H9 (cell line): ENCODE measurements around the gene OR2J1. TPM values are rescaled to one million over a fixed set of nuclear protein-coding genes. Genes with fewer than 3 reads are reported as not detected.

Experiments
- DNase-seq: peaks from one replicate; pipeline ENCODE4 v3.0.0-alpha.2; 2017
- H2AFZ ChIP-seq: one replicate; pipeline ENCODE4 v1.6.1; 2013; ENCODE audit warnings: mild to moderate bottlenecking, low read length, control low read depth, moderate library complexity
- H2AK5ac ChIP-seq: 2 replicates; pipeline ENCODE4 v1.6.1; 2013; ENCODE audit warnings: low read length, control low read depth, mixed read lengths; ENCODE audit not compliant: insufficient read length
- H2BK120ac ChIP-seq: one replicate; pipeline ENCODE4 v1.6.1; 2013; ENCODE audit warnings: low read depth, mild to moderate bottlenecking, low read length, control low read depth, inconsistent platforms; ENCODE audit not compliant: poor library complexity, severe bottlenecking
- H2BK12ac ChIP-seq: 2 replicates; pipeline ENCODE4 v1.6.1; 2013; ENCODE audit warnings: low read length, control low read depth, mixed read lengths, low read depth; ENCODE audit not compliant: insufficient read length
- H2BK15ac ChIP-seq: 2 replicates; pipeline ENCODE4 v1.6.1; 2013; ENCODE audit warnings: low read depth, low read length, control low read depth
- H2BK20ac ChIP-seq: one replicate; pipeline ENCODE4 v1.6.1; 2013; ENCODE audit warnings: low read depth, mild to moderate bottlenecking, low read length, control low read depth, inconsistent platforms; ENCODE audit not compliant: poor library complexity, severe bottlenecking
- H2BK5ac ChIP-seq: 2 replicates; pipeline ENCODE4 v1.6.1; 2013; ENCODE audit warnings: low read length, control low read depth, mixed read lengths; ENCODE audit not compliant: insufficient read length
- H3K14ac ChIP-seq: 2 replicates; pipeline ENCODE4 v1.6.1; 2013; ENCODE audit warnings: low read length, control low read depth; ENCODE audit not compliant: insufficient read depth
- H3K18ac ChIP-seq: 2 replicates; pipeline ENCODE4 v1.6.1; 2013; ENCODE audit warnings: low read depth, mild to moderate bottlenecking, mixed read lengths, low read length, control low read depth; ENCODE audit not compliant: insufficient read length
- H3K23ac ChIP-seq: 2 replicates; pipeline ENCODE4 v1.6.1; 2013; ENCODE audit warnings: low read length, control low read depth, mixed read lengths, low read depth; ENCODE audit not compliant: insufficient read length
- H3K23me2 ChIP-seq: 2 replicates; pipeline ENCODE4 v1.6.1; 2013; ENCODE audit warnings: low read depth, mild to moderate bottlenecking, mixed read lengths, low read length, control low read depth; ENCODE audit not compliant: insufficient read length, poor library complexity, severe bottlenecking
- H3K27ac ChIP-seq: 2 replicates; pipeline ENCODE4 v1.5.1; 2013; ENCODE audit warnings: low read length, control low read depth, mixed read lengths, low read depth; ENCODE audit not compliant: insufficient read length
- H3K27me3 ChIP-seq: 2 replicates; pipeline ENCODE4 v1.6.1; 2013; ENCODE audit warnings: low read length, control low read depth, inconsistent platforms; ENCODE audit not compliant: insufficient read depth
- H3K4ac ChIP-seq: 2 replicates; pipeline ENCODE4 v1.6.1; 2013; ENCODE audit warnings: low read depth, mild to moderate bottlenecking, control low read depth, inconsistent platforms, low read length, moderate library complexity
- H3K4me1 ChIP-seq: 2 replicates; pipeline ENCODE4 v1.6.1; 2013; ENCODE audit warnings: low read length, control low read depth, inconsistent platforms; ENCODE audit not compliant: insufficient read depth
- H3K4me2 ChIP-seq: 2 replicates; pipeline ENCODE4 v1.6.1; 2013; ENCODE audit warnings: low read length, control low read depth, mixed read lengths; ENCODE audit not compliant: insufficient read length, insufficient read depth
- H3K56ac ChIP-seq: 2 replicates; pipeline ENCODE4 v1.6.1; 2013; ENCODE audit warnings: low read depth, mild to moderate bottlenecking, mixed read lengths, low read length, control low read depth; ENCODE audit not compliant: insufficient read length
- H3K79me1 ChIP-seq: 2 replicates; pipeline ENCODE4 v1.6.1; 2013; ENCODE audit warnings: low read depth, mild to moderate bottlenecking, moderate library complexity, low read length, control low read depth, inconsistent platforms; ENCODE audit not compliant: insufficient read depth, poor library complexity, severe bottlenecking
- H3K79me2 ChIP-seq: 2 replicates; pipeline ENCODE4 v1.6.1; 2013; ENCODE audit warnings: low read length, control low read depth, inconsistent platforms; ENCODE audit not compliant: insufficient read depth
- H3K9ac ChIP-seq: 2 replicates; pipeline ENCODE4 v1.6.1; 2013; ENCODE audit warnings: low read length, control low read depth, mixed read lengths; ENCODE audit not compliant: insufficient read length; ENCODE audit errors: extremely low read depth
- H3K9me3 ChIP-seq: one replicate; pipeline ENCODE4 v1.6.1; 2013; ENCODE audit warnings: low read depth, low read length, inconsistent platforms; ENCODE audit not compliant: control insufficient read depth
- H3T11ph ChIP-seq: one replicate; pipeline ENCODE4 v1.6.1; 2013; ENCODE audit warnings: mild to moderate bottlenecking, low read length, control low read depth, inconsistent platforms
- H4K20me1 ChIP-seq: one replicate; pipeline ENCODE4 v1.6.1; 2013; ENCODE audit not compliant: control insufficient read depth, insufficient read length, insufficient read depth
- H4K5ac ChIP-seq: 2 replicates; pipeline ENCODE4 v1.6.1; 2013; ENCODE audit warnings: low read depth, mild to moderate bottlenecking, mixed read lengths, low read length, control low read depth; ENCODE audit not compliant: insufficient read length
- H4K8ac ChIP-seq: replicated peaks from 2 replicates; pipeline ENCODE4 v1.6.1; 2013; ENCODE audit warnings: low read length, control low read depth, mixed read lengths, low read depth; ENCODE audit not compliant: insufficient read length
- H4K91ac ChIP-seq: 2 replicates; pipeline ENCODE4 v1.6.1; 2013; ENCODE audit warnings: low read depth, mild to moderate bottlenecking, moderate library complexity, mixed read lengths, low read length, control low read depth; ENCODE audit not compliant: insufficient read length
- H3K27ac Mint-ChIP-seq, 3 experiments: 2 replicates in 2 of 3; 3 replicates in 1 of 3; pipeline ENCODE4 v1.8.0; 2020 to 2021; ENCODE audit warnings: mixed read lengths in 3 of 3, mild to moderate bottlenecking in 1 of 3, moderate library complexity in 1 of 3
- H3K27me3 Mint-ChIP-seq: 2 replicates; pipeline ENCODE4 v1.8.0; 2021; ENCODE audit warnings: low read depth, mild to moderate bottlenecking, moderate library complexity, mixed read lengths
- H3K36me3 Mint-ChIP-seq, 3 experiments: 2 replicates in 2 of 3; 3 replicates in 1 of 3; pipeline ENCODE4 v1.8.0; 2020 to 2021; ENCODE audit warnings: low read depth in 3 of 3, mixed read lengths in 3 of 3; ENCODE audit not compliant: insufficient read depth in 1 of 3
- H3K4me1 Mint-ChIP-seq, 2 experiments: 2 replicates each; pipeline ENCODE4 v1.8.0; 2020; ENCODE audit warnings: mixed read lengths in 2 of 2
- H3K4me3 Mint-ChIP-seq, 2 experiments: 2 replicates in 1 of 2; 3 replicates in 1 of 2; pipeline ENCODE4 v1.8.0; 2020 to 2021; ENCODE audit warnings: mild to moderate bottlenecking in 2 of 2, mixed read lengths in 2 of 2, moderate library complexity in 1 of 2
- H3K9me3 Mint-ChIP-seq, 2 experiments: 2 replicates in 1 of 2; 3 replicates in 1 of 2; pipeline ENCODE4 v1.8.0; 2020; ENCODE audit warnings: mild to moderate bottlenecking in 2 of 2, mixed read lengths in 2 of 2, moderate library complexity in 1 of 2
- CTCF ChIP-seq: fragments of 200-600 bp; sonication (generic); conservative IDR thresholded peaks from 3 replicates; pipeline ENCODE4 v1.8.0; 2021; ENCODE audit warnings: antibody characterized with exemption, mild to moderate bottlenecking
- WGBS: extraction: QIAGEN DNeasy Blood & Tissue Kit; methylation state at CpG from one replicate; pipeline ENCODE4 v1.1.7; 2013; ENCODE audit warnings: missing lambda C conversion rate, low lambda C conversion rate, mixed read lengths; ENCODE audit not compliant: insufficient read length; ENCODE audit errors: extremely low coverage; 5-methylcytosine and 5-hydroxymethylcytosine counted together
- total RNA-seq: library from RNA; stranded (reverse); gene quantifications from 2 replicates; pipeline ENCODE4 v1.2.1, GENCODE V29; 2021

The OR2J1 gene
- total RNA-seq, 1 experiment from 2014 or later = not detected

- no peak for DNase-seq
- Histone ChIP-seq H3K4me1 (no peaks in the 10 kb centered on the region), H2BK12ac (no peak within 1 kb of the TSS), H2BK15ac (no peak within 1 kb of the TSS), H3T11ph (no peak within 1 kb of the TSS), H3K56ac (no peak within 1 kb of the TSS), H3K79me1 (no peaks in the 10 kb centered on the region), H3K9ac (no peak within 1 kb of the TSS), H2AK5ac (no peak within 1 kb of the TSS), H3K14ac (no peak within 1 kb of the TSS), H2AFZ (no peak within 1 kb of the TSS), H4K8ac (no peak within 1 kb of the TSS), H3K27ac (no peak within 1 kb of the TSS), H3K9me3 (no peaks in the 10 kb centered on the region), H4K20me1 (no peaks in the 10 kb centered on the region), H3K18ac (no peak within 1 kb of the TSS), H2BK20ac (no peak within 1 kb of the TSS), H3K79me2 (no peaks in the 10 kb centered on the region), H3K23ac (no peak within 1 kb of the TSS), H3K4ac (no peak within 1 kb of the TSS), H2BK120ac (no peak within 1 kb of the TSS), H2BK5ac (no peak within 1 kb of the TSS), H3K27me3 (no peaks in the 10 kb centered on the region), H3K4me2 (no peak within 1 kb of the TSS), H4K91ac (no peak within 1 kb of the TSS), H4K5ac (no peak within 1 kb of the TSS), H3K23me2 (no peaks in the 10 kb centered on the region)
- Mint-ChIP-seq H3K36me3 (no peaks in the 10 kb centered on the region), H3K4me3 (no peak within 1 kb of the TSS), H3K27ac (no peak within 1 kb of the TSS), H3K27me3 (no peaks in the 10 kb centered on the region), H3K4me1 (no peaks in the 10 kb centered on the region), H3K9me3 (no peaks in the 10 kb centered on the region; a peak in 1 of 5 replicates)
- TF ChIP-seq CTCF = no peak
- WGBS = no CpG with 5 or more reads among the region's 1 CpG
Measured at GRCh38 chr6:29087213-29087612, 12.1 kb upstream of the OR2J1 start, which contains the start of gene OR2B3. Gene OR2B3, minus strand, starts transcription at chr6:29087313. Its CDS starts 65 bp downstream, at chr6:29087248.
